Erythroblast (primary cell): ENCODE data around the gene NPHS1.

ENCODE experiments used
- GATA1 ChIP-seq: IDR thresholded peaks from 2 replicates; pipeline ENCODE4 v1.6.1; 2011; ENCODE audit warnings: low read depth, mild to moderate bottlenecking, control low read depth, low read length, moderate library complexity
- POLR2A ChIP-seq: IDR thresholded peaks from 2 replicates; pipeline ENCODE4 v1.6.1; 2011; ENCODE audit warnings: mild to moderate bottlenecking, low read length

DNA sequence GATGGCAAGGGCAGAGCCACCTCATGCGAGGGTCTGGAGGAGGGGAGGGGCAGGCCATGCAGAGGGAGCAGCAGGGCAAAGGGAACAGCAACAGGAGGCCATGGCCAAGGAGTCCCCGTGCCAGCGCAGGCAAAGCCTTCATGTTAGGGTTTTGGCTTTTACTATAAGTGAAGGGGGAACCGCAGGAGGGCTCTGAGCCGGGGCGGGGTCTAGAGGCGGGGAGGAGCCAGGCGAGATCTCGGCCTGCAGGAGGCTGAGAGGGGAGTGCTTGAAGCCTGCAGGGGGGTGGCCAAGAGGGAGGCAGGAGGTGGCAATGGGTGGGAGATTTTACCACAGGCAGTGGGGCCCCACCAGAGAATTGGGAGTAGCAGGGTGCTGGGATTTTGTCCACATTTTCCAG lies 70.7 kb downstream of the NPHS1 start:
- TF ChIP-seq POLR2A (no peak), GATA1 (no peak)
